Measurements from ENCODE around the gene WIZ.
"Not testable (repeated sequence)": the region's sequence is repeated elsewhere in the genome, so short reads cannot be mapped to it uniquely, and the experiment has no call there.

WIZ gene

DNA sequence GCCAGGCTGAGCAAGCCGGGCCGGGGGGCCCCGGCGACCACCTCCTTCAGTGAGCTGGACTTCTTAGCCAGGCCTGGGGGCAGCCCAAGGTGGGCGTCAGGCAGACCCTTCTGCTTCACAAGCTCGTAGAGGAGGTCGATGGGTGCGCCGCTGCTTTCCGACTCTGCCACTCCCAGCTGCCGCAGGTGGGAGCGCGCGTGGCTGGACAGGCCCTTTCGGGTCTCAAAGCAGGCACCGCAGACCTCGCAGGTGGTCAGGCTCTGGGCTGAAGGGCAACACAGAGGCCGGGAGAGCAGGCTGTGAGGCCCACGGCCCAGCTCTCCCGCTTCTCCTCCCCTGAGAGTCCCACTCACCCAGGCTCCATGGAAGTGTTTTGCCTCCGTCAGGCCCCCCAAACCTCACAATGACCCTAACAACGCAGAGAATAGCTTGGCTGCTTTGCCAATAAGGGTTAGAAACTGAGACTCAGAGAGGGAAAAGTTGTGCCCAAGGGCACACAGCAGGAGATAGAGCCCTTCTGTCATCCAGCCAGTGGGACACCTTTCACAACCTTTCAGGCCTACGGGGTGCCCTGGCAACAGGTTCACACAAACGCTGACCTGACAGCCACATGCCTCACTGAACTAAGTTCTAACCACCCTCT is 19.8 kb downstream of the WIZ start:
- no peak for DNase-seq (ENCODE audit: low spot score)

DNA sequence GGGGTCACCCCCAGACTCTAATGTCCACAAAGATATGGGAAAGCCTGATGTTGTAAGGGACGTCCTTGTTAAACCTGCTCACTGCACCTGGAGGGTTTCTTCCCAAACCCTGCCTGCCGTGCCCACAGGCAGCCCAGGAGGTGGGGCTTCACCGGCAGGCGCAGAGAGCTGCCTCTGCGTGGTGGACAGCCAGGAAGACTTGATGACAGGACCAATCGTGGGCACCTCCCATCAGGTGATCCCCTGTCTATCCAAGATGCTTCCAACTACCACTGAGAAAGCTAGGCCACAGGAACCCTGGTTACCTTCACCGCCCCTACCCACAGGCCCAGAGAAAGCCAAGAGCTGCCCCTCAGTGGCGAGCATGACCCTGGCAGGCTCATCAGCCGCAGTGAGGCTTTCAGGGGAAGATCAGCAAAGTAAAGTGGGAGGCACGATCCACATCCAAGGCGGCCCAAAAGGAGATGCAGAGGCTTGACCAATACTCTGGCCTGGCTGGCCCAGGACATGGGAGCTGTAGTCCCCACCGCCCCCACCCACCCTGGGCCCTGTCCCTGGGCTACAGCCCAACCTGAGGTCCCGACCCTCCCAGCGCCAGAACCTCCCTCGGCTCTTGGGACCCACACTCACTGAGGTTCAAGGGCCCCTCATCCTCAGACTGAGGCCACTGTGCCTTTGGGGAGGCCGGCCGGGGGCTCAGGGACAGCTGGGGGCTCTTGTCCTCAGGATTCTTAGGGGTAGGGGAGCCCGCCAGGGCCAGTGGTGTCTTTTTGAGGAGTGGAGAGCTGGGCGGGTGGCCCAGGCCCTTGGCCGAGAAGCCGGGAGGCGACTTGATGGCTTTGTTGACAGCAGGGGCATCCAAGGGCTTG is 20.6 kb downstream of the WIZ start:
- no peak for DNase-seq (ENCODE audit: low spot score)

DNA sequence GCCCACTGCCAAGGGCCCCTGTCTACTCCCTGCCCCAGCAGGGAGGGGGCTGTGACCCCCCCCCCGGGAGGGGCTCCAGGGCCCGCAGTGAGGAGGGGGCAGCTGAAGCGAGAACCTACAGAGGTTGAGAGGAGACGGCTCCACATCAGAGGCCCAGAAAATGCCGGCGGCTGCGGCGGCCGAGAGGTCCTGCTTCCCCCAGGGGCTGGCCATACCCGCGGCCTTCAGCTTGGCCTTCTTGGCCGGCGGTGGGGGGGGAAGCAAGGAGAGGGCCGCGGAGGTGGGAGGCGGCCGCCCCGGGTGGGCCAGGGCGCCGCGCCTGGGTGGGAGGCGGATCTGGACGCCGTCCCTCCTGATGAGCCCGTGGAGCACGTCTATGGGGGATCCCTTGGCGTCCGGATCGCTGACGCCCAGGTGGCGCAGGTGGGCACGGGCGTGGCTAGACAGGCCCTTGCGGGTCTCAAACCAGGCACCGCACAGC is 21.7 kb downstream of the WIZ start:
- DNase-seq (ENCODE audit: low spot score): no peak

DNA sequence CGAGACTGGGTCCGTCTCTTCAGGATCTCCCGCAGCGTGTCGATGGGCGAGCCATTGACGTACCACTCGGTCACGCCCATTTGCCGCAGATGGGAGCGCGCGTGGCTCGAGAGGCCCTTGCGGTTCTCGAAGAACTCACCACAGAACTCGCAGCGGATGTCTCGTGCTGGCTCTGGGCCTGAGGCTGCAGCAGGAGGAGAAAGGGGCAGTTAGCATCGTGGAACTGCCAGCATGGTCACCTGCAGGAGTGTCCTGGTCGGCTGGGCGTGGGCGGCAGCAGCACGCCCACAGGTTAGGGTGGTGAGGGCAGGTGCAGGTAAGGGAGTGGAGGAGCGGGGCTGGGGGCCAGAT is 22.4 kb downstream of the WIZ start:
- DNase-seq (ENCODE audit: low spot score): no peak

DNA sequence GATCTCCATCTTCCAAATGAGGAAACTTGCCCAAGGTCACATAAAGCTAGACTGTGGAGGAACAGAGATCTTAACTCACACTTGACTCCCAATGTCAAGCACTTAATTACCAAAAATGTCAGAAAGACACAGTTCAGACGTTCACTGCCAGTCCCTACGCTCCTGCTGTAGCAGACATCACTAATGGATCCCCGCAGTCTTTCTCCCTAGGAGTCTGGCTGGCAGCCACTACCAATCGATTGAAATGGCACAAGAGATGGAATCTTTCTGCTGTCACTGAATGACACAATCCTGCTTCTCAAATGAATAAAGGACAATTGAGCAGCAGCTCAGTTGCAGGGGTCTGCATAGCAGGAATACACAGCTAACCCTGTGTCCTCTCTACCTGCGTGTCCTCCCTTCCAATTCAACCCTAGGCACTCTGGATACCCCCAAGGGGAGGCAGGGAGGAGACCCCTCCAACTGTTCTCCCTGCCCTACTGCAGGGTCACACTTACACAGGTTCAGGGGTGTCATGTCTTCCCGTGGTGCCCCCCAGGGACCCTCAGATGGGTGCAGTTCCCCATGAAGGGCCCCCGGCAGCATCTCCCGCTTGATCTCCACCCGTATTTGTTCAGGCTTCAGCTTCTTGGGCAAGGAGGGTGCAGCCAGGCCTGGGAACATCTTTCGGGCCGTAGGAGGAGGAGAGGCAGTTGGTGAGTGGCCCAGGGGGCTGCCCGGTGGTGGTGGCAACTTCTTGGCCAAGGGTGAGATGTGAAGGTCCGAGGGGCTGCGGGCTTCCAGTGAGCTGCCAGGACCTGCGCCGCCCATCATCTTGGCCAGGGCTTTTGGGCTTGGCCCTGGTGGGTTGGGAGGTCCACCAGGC is 23.0 kb downstream of the WIZ start:
- DNase-seq (ENCODE audit: low spot score): no peak

DNA sequence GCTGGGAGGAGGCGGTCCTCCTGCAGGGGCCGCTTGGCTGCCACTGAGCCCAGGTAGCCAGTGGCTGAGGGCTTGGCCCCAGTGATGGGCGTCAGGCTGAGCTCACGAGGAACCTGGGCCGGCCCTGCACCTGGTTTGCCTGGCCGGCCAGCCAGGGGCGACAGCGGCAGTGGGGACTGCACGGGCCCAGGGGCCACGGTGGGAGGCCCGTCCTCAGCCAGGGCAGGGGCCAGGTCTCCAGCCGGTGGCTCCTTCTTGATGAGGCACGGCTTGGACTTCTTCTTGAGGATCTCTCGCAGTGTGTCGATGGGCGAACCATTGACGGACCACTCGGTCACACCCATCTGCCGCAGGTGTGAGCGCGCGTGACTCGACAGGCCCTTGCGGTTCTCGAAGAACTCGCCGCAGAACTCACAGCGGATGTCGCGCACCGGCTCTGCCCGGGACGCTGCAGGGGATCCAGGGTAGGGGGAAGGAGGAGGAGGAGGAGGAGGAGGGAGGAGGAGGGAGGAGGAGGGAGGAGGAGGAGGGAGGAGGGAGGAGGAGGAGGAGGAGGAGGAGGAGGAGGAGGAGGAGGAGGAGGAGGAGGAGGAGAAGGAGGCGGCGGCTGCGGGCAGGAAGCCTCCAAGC is 24.3 kb downstream of the WIZ start:
- no peak for DNase-seq (ENCODE audit: low spot score)

DNA sequence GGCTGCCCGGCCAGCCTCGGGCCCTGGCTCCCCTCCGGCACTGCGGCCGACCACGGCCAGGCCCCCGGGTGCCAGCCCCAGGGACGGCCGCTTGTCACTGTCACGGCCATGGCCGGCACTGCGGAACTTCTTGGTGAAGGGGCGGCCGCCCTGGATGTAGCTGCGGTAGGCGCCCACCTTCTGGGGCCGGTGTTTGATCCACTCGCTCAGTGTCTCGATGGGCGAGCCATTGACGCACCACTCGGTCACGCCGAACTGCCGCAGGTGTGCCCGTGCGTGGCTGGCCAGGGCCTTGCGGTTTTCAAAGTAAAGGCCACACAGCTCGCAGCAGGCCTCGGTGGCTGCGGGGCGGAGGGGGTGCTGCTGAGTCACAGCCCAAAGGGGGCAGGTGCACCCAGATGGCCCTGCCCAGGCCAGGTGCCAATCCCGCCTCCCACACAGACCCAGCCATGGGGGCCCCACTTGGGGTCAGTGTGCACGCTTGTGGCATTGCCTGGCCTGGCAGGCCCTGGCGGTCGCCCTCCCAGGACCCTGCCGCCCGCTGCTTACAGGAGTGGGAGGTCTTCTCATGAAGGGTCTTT is 25.0 kb downstream of the WIZ start:
- no peak for DNase-seq (ENCODE audit: low spot score)

DNA sequence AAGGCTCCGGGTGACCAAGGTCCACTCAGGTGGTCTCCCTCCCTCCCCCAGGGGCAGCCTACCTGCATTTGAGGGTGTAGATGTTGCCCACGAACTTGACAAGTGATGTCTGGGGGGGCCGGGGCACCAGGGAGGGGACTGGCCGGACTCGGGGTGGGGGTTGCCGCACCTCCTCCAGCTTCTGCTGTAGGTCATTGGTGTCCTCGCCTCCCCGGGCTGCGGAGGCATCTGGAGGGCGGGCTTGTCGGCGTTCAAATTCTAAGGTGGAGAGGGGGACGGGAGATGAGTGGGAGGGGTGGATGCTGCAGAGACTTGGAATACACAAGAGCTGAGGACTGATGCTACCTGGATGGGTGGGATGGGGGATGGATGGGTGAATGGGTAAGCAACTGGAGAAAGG is 25.6 kb downstream of the WIZ start:
- no peak for DNase-seq (ENCODE audit: low spot score)

DNA sequence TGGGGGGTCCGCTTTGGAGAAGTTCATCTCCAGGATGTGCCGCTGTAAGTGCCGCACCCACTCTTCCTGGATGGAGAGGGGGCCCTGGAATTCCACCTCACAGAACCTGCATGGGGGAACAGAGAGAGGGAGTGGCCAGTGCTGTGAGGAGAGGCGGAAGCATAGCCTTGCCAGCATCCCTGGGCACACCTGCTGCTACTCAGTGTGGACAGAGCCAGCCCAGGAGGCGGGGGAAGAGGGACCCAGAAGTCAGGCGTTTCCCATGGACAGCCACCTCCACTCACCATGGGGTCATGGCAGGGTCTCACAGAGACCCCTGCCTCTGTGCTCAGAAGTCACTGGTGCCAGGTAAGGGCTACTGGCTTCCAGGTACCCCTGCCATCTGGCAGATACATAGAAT is 26.6 kb downstream of the WIZ start:
- no peak for DNase-seq (ENCODE audit: low spot score)

DNA sequence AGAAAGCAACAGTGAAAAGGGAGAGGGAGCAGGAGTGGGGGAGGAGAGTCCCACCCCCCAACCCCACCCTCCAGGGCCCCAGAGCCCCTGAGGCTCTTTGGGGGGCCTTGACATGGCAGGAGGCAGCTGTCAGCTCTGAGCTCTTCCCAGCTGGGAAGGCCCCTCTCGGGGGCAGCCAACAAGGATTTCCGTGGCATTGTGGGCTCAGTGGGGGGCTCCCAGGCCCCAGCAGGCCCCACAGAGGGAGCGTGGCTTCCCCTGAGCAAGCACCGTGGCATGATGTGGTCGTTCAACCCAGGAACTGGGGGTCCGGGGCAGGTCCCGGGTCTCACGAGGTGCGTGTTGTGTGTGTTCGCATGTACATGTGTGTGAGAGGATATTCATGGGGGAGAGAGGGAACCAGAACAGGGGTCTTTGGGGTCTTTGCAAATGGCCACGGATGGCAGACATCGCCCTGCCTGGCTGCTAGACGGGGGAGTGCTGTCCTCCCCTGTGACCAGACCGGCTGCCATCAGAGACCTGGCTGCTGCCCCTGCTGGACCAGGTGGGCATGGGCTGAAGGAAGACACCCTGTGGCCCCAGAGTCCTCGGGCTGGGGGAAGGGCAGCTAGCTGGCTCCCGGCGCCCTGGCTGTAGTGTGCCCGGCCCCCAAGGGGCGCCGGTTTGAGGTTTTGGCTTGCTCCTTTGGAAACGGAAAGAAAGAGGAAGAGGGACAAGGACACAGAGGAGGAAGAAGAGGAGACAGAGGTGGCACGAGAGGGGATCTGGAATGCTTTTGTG is 27.3 kb downstream of the WIZ start:
- no peak for DNase-seq (ENCODE audit: low spot score)

DNA sequence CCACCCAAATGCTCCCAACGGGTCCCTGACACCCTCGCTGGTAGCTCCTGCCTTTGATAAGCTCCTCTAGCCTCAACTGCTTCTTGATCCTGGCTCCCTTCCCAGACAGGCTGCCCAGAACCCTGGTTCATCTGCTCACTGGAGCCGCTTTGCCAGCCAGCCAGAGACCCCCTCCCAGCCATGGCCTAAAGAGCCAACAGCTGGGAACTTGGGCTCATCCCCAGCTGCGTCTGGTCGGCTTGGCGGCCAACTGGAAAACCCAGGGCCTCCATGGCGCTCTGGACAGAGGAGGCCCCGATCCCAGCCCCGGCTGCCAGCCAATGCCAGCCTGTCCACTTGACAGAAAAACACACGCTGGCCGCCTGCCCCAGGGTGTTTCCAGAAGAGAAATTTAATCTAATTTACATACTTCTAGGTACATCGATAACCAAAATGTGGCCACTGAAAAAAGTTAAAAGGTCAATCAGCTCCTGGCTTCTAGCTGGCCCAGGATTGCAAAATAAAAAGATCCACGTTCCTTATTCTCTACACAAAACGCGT is 28.0 kb downstream of the WIZ start:
- no peak for DNase-seq (ENCODE audit: low spot score)

DNA sequence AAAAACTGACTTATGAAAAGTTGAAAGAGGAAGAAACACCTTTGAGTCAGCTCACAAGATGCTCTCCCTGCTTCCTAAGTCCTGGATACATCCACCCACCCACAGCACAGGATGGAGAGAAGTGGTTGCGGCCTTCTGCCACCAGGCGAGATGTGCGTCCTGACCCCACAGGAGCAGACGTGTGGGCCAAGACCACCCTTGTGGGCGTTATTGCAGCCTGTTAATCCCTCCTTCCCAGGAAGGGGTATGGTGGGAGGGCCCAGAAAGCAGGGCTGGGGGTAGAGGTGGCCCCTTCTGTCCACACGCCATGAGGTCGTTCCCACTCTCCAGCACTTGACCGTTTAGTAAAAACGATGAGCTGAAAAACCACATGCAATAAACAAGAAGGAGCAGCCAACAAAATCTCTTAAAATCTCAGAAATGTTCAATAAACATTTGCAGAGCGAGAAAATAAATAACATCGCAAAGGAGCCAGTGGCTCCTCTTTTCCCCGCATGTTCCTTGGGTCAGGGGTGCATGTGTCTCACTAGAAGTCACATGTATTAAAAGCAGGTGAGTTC is 28.5 kb downstream of the WIZ start:
- no peak for DNase-seq (ENCODE audit: low spot score)

DNA sequence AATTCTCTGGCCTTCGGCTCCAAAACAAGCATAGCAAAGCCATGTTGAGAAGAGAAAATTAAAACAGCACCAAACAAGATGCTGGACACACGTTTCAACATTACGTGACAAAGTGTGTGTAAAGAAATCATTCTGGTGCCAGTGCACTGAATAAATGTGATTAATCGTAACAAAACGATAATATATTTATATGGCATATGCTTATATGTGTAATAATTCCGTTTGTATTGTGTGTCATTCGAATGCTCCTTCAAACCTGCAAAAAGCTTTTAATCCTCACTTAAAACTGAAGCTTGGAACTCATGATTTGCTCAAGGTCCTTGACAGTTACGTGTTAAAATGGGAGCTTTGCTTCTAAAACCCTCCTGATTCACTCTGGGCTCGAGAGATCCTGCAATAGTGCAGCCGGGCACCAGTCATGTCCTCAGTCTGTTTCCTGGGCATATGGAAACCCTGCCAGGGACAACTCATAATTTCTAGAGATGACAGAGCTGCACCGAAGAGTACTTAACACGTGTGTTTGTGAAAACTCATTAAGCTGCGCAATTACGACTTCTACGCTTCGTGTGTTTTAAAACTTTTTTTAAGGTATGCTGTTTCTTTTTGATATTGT is 30.2 kb downstream of the WIZ start:
- no peak for DNase-seq (ENCODE audit: low spot score)

DNA sequence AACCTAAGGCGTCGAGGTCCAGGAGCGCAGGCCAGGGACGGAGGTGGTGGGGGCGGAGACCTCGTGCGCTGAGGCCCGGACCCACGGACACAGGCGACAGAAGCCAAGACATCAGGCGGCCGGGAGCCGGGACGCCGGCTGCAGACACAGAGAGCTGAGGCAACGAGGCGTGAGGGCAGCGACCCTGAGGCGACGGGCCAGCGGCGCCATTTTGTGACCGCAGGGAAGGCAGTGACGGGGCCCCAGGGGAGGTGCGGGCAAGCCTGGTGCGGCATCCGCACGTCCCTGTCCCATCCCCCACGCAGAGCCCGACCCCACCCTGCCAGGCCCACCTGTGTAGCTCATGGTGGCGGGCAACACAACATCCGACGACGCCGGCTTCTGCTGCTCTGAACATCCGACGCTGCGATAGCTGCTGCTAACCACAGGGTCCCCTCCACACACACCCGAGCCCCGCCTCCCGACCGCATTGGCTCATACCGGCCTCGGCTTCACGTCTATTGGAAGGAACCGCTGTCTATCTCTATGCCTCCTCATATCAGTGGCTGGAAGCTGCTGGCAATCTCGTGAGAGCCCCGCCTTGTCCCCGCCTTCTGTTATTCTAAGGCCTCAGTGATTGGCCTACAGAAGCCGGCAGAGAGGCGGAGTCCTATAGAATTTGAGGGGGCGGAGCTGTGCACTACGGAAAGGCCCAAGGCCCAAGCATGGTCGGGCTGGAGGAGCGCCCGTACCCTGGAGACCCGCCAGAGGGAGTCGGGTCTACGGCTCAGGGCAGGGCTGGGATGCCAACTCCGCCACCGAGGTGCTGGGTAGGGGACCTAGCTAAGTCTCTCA is 31.0 kb downstream of the WIZ start, which contains the start of gene AKAP8L:
TSS of gene AKAP8L (minus strand) at position 410 of the 834 bp plus-strand sequence. CDS start at position 345, 65 bp downstream.
- peak; percentile 100 for DNase-seq (ENCODE audit: low spot score)

DNA sequence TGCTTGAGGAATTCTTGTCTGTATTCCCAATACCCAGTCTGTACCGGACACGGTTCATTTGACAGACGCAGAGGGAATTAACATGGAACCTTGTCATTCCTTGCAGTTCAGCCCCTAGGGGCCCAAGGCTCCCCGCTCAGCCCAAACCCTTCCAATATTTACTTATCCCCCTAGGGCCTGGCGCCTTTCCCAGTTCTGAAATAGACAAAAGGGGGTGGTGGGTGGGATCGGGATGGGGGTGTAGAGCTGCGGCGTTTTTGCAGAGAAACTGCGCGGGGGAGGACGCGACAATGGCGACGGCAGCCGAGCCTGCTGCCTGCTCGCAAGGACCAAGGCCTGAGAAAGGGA is 31.6 kb downstream of the WIZ start:
- DNase-seq (ENCODE audit: low spot score): no peak

DNA sequence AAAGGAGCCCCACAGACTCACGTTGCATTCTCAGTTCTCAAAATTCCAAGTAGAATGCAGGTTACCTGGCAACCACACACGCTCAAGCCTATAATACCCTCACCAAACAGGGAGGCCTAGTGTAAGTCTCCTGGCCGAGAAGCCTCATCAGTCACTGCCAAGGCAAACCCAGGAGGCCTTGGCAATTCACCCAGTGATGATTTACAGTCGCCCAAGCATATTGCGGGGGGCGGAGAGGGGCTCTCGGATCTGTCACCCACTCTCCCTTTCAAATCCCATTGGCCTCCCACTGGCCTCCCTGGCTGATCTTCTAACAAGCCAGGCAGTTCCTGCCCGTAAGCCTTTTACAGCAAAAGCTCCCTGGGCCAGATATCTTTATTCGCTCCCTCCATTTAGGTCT is 32.1 kb downstream of the WIZ start:
- DNase-seq (ENCODE audit: low spot score): peak; percentile 34

DNA sequence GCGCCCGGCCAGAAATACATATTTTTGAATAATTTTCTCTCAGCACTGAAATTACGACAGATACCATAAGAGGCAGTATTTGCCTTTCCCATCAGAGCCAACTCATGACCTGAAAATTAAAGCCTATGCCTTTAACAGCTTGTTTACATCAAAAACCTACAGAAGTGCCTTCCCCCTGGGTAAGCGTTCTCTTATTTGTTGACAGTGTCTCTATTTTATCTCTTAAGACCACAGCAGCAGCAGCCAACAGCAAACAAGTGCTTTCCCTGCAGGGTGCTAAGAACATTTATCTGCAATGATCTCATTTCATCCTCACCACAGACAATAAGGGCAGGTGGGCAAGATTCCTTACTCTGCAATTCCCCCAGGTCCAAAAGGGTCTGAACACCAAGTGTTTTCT is 36.9 kb downstream of the WIZ start:
- DNase-seq (ENCODE audit: low spot score): peak; percentile 17

DNA sequence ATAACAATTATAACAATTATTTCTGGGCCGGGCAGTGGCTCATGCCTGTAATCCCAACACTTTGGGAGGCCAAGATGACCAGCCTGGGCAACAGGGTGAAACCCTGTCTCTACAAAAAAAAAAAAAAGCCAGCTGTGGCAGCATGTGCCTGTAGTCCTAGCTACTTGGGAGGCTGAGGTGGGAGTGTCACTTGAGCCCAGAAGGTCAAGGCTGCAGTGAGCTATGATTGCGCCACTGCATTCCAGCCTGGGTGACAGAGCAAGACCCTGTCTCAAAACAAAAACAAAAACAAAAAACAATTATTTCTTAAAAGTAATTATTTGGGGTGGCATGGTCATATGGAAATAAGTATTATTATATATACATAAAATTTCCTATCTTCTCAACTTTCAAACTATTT is 38.4 kb downstream of the WIZ start:
- not testable (repeated sequence) for DNase-seq (ENCODE audit: low spot score)

DNA sequence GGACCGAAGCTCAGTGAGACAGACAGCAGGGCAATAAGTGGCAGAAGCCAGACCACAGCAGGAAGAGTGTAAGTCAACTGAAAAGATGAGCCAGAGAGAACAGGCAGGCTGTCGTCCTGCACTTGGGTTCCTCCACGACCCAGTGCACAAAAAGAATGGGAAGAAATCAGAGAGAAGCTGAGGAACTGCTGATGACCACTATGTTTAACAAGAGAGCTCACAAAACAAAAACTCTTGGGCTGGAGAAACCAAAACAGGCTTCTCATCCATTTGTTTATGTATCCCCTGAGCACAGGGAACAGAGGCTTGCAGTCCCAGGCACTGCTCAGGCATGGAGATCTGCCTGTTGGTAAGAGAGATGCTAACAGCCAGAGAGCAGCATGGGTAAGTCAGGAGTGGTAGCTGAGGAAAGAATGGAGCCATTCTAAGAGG is 45.0 kb downstream of the WIZ start:
- no peak for DNase-seq (ENCODE audit: low spot score)

Measured in NAMALWA (cell line).